Measurements from ENCODE around the gene THSD4.

THSD4 gene

GRCh38 chr15:71272932-71273331 is 157.7 kb downstream of the THSD4 start:
- no peak for DNase-seq

GRCh38 chr15:71273731-71274447 is 158.6 kb downstream of the THSD4 start:
- DNase-seq = no peak

- no peak for DNase-seq
Observed at GRCh38 chr15:71274448-71274798, 159.2 kb downstream of the THSD4 start.

GRCh38 chr15:71275098-71275497 is 159.8 kb downstream of the THSD4 start:
- DNase-seq = no peak

GRCh38 chr15:71275566-71276335 is 160.5 kb downstream of the THSD4 start:
- no peak for DNase-seq

GRCh38 chr15:71276336-71276665 is 161.0 kb downstream of the THSD4 start:
- DNase-seq = no peak

GRCh38 chr15:71278989-71279756 is 163.9 kb downstream of the THSD4 start:
- no peak for DNase-seq

- DNase-seq = no peak
Observed at GRCh38 chr15:71279757-71280141, 164.5 kb downstream of the THSD4 start.

- no peak for DNase-seq
Observed at GRCh38 chr15:71280206-71280605, 164.9 kb downstream of the THSD4 start.

GRCh38 chr15:71281256-71281655 is 166.0 kb downstream of the THSD4 start:
- DNase-seq = no peak

GRCh38 chr15:71282076-71282475 is 166.8 kb downstream of the THSD4 start:
- no peak for DNase-seq

GRCh38 chr15:71288348-71288955 is 173.2 kb downstream of the THSD4 start:
- DNase-seq = no peak

- no peak for DNase-seq
Observed at GRCh38 chr15:71290002-71290401, 174.7 kb downstream of the THSD4 start.

- no peak for DNase-seq
Observed at GRCh38 chr15:71290881-71291635, 175.8 kb downstream of the THSD4 start.

- DNase-seq = no peak
Observed at GRCh38 chr15:71291723-71292122, 176.5 kb downstream of the THSD4 start.

- DNase-seq = no peak
Observed at GRCh38 chr15:71293723-71294122, 178.5 kb downstream of the THSD4 start.

GRCh38 chr15:71294251-71294910 is 179.1 kb downstream of the THSD4 start:
- no peak for DNase-seq

- DNase-seq = no peak
Observed at GRCh38 chr15:71294911-71295602, 179.8 kb downstream of the THSD4 start.

- no peak for DNase-seq
Observed at GRCh38 chr15:71295603-71296314, 180.5 kb downstream of the THSD4 start.

GRCh38 chr15:71296315-71296679 is 181.0 kb downstream of the THSD4 start:
- no peak for DNase-seq
